Spleen (tissue), 11 donors: ENCODE measurements around the gene NDUFV2. TPM values are rescaled to one million over a fixed set of nuclear protein-coding genes. Genes with fewer than 3 reads are reported as not detected.

Source experiments
- DNase-seq: peaks from one replicate; pipeline ENCODE4 v3.0.0-alpha.2; 2020
- H3K27ac ChIP-seq, 8 donors: fragments of 200-600 bp; sonication (generic) in 7 of 8; 1 replicate in 4 of 8; 2 replicates in 4 of 8; pipeline versions ENCODE4 v1.5.0 to v1.8.0; 2016 to 2021; ENCODE audit warnings: inconsistent platforms in 4 of 8, mild to moderate bottlenecking in 4 of 8, moderate library complexity in 1 of 8
- H3K27me3 ChIP-seq, 7 donors: fragments of 200-600 bp; sonication (generic) in 6 of 7; replicated peaks in 1 of 7; 1 replicate in 4 of 7; 2 replicates in 3 of 7; pipeline versions ENCODE4 v1.5.0 to v1.8.0; 2016 to 2021; ENCODE audit warnings: inconsistent platforms in 3 of 7, mild to moderate bottlenecking in 1 of 7
- H3K36me3 ChIP-seq, 6 donors: fragments of 200-600 bp; sonication (generic) in 5 of 6; 1 replicate in 4 of 6; 2 replicates in 2 of 6; pipeline versions ENCODE4 v1.5.0 to v1.8.0; 2016 to 2021; ENCODE audit warnings: inconsistent platforms in 2 of 6
- H3K4me1 ChIP-seq, 6 donors: fragments of 200-600 bp; sonication (generic) in 5 of 6; 1 replicate in 3 of 6; 2 replicates in 3 of 6; pipeline versions ENCODE4 v1.5.0 to v1.8.0; 2016 to 2021; ENCODE audit warnings: inconsistent platforms in 3 of 6
- H3K4me3 ChIP-seq, 8 donors: fragments of 200-600 bp; sonication (generic) in 7 of 8; 1 replicate in 4 of 8; 2 replicates in 4 of 8; pipeline versions ENCODE4 v1.5.0 to v1.8.0; 2016 to 2021; ENCODE audit warnings: inconsistent platforms in 4 of 8, mild to moderate bottlenecking in 4 of 8, moderate library complexity in 2 of 8
- H3K9me3 ChIP-seq, 8 donors: fragments of 200-600 bp; sonication (generic) in 7 of 8; 1 replicate in 4 of 8; 2 replicates in 4 of 8; pipeline versions ENCODE4 v1.5.0 to v1.8.0; 2016 to 2021; ENCODE audit warnings: inconsistent platforms in 4 of 8
- CTCF ChIP-seq, 11 experiments: fragments of 200-600 bp in 7 of 11; fragments of 450-650 bp in 4 of 11; sonication (generic) in 4 of 11; IDR thresholded peaks in 8 of 11; conservative IDR thresholded peaks in 3 of 11; 1 replicate in 7 of 11; 2 replicates in 4 of 11; pipeline versions ENCODE4 v1.4.0 to v1.8.0; 2016 to 2021; ENCODE audit warnings: antibody characterized with exemption in 11 of 11, inconsistent platforms in 4 of 11, mild to moderate bottlenecking in 1 of 11
- POLR2A ChIP-seq, 3 donors: fragments of 450-650 bp; IDR thresholded peaks; one replicate each; pipeline ENCODE4 v1.5.1; 2017; ENCODE audit warnings: antibody characterized with exemption in 3 of 3, mild to moderate bottlenecking in 1 of 3
- POLR2AphosphoS5 ChIP-seq, 3 donors: sonication (generic); formaldehyde crosslinking; IDR thresholded peaks; one replicate each; pipeline ENCODE4 v1.5.1; 2017; ENCODE audit warnings: antibody characterized with exemption in 3 of 3
- WGBS, 5 donors: extraction: QIAGEN DNeasy Blood & Tissue Kit in 3 of 5; methylation state at CpG; one replicate each; pipeline versions ENCODE4 v1.1.5 to v1.1.7; 2013 to 2018; 5-methylcytosine and 5-hydroxymethylcytosine counted together
- intact Hi-C: fragments of 100-400 bp; cut with DNase I; formaldehyde crosslinking; loops from one replicate; pipeline ENCODE4 v1.15.0; 2023; ENCODE audit warnings: low total_unique reads
- polyA plus RNA-seq, 3 donors: library from polyadenylated mRNA; stranded (reverse); fragments of 200-250 nt; gene quantifications; one replicate each; pipeline ENCODE4 v1.2.1, GENCODE V29; 2013
- total RNA-seq, 7 donors: library from RNA; depleted of rRNA in 3 of 7; stranded (reverse); fragments of >200 nt in 3 of 7; fragmentation: NEBNext Ultra II Directional in 4 of 7; extraction: Animal tissue kit (Norgen Biotek cat#: 25700) in 4 of 7; gene quantifications; one replicate each; pipeline versions ENCODE4 v1.1.0 to v1.2.1, GENCODE V29; 2016 to 2021
- donor health status: healthy with polysubstance abuse.
- donor health status: DM: no; HTN: no; CAD: no; lungs with moderate emphysema.
- donor health status: DM: no; HTN: no; CAD: no.
- donor health status: Bipolar disorder and iron deficiency.
- donor health status: healthy.
- donor health status: DM: no; HTN: no; CAD: no.
- donor health status: DM: yes; HTN: yes; CAD: no.

Gene NDUFV2
- total and polyA plus RNA-seq, 10 donors, result 89.8 to 175 (median 101) TPM

DNA sequence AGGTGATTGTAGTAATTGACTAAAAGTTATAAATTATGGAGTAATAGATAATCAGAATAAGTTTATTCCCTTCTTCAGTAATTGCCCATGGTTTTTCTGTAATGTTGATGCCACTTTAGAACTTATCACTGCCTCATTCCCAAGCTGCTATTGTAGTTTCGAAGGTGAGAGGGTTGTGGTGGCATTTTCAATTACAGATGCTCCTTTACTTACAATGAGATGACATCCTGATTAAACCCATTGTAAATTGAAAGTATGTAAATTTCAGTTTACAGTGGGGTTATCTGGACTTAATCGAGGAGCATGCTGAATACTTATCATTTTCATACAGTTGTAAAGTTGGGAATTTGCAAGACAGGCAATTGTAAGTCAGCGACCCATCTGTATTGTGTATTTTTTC, 2.9 kb downstream of the NDUFV2 start:
- no peaks in the 10 kb centered on the region for H3K36me3 ChIP-seq
- intact Hi-C loops, result no loop called here
- peak overlapping the region in 5 of 8 donors; percentile 5 to 97 (median 95) for H3K27ac ChIP-seq
- TF ChIP-seq POLR2AphosphoS5 (IDR thresholded peaks at IDR 0.05), result no peak
- TF ChIP-seq CTCF (IDR thresholded peaks at IDR 0.05 in 8 of 11, conservative IDR thresholded peaks at IDR 0.05 in 3 of 11), result no peak
- TF ChIP-seq POLR2A (IDR thresholded peaks at IDR 0.05), result no peak
- H3K9me3 ChIP-seq, result no peaks in the 10 kb centered on the region
- H3K27me3 ChIP-seq, result no peaks in the 10 kb centered on the region
- no peak for DNase-seq
- peak overlapping the region in 5 of 8 donors; percentile 1 to 78 (median 72) for H3K4me3 ChIP-seq
- WGBS, 5 donors, result 51 to 66% (median 63%) methylated on average over 3 of the region's 3 CpGs
- peaks cover 61 to 91% (median 80%) of the 10 kb centered on the region in 6 donors for H3K4me1 ChIP-seq

DNA sequence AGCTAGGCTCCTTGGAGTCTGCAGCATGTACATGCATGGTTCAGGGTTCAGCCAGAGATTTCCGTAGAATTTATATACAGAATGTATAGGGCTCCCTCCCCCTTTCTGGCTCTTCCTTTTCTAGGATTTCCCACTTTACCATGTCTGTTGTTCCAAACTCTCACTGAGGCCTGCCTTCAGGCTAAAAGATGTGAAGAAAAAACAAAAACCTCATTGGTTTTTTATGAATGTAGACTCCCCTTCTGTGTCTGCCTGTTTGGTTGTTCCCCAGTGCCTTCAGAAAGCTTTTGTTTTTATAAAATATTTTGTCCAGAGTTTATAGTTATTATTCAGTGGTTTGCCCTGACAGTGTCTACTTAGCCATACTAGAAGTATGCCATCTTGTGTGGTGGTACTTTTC, 3.6 kb downstream of the NDUFV2 start:
- no peak for DNase-seq
- H3K27ac ChIP-seq, result peak overlapping the region in 5 of 8 donors; percentile 9 to 97 (median 95)
- no peaks in the 10 kb centered on the region for H3K9me3 ChIP-seq
- TF ChIP-seq CTCF (IDR thresholded peaks at IDR 0.05 in 8 of 11, conservative IDR thresholded peaks at IDR 0.05 in 3 of 11), result no peak
- no peaks in the 10 kb centered on the region for H3K27me3 ChIP-seq
- H3K4me1 ChIP-seq, result peaks cover 61 to 91% (median 84%) of the 10 kb centered on the region in 6 donors
- peak overlapping the region in 2 of 8 donors; percentile 74 to 78 for H3K4me3 ChIP-seq
- intact Hi-C loops, result no loop called here
- H3K36me3 ChIP-seq, result no peaks in the 10 kb centered on the region
- WGBS, 5 donors, result 69 to 80% (median 76%) methylated on average over 1 of the region's 1 CpG

- H3K4me1 ChIP-seq, result peaks cover 68 to 91% (median 85%) of the 10 kb centered on the region in 6 donors
Observed at GRCh38 chr18:9106800-9107584, 4.5 kb downstream of the NDUFV2 start.

More at GRCh38 chr18:9106800-9107584, 4.5 kb downstream of the NDUFV2 start:
- peak overlapping the region in 1 of 8 donors; percentile 22 for H3K4me3 ChIP-seq
- intact Hi-C loops, result no loop called here
- H3K9me3 ChIP-seq, result no peaks in the 10 kb centered on the region
- TF ChIP-seq POLR2A (IDR thresholded peaks at IDR 0.05), result no peak
- no peak for TF ChIP-seq CTCF (IDR thresholded peaks at IDR 0.05 in 8 of 11, conservative IDR thresholded peaks at IDR 0.05 in 3 of 11)
- WGBS, 5 donors, result 17 to 25% (median 23%) methylated on average over 4 of the region's 4 CpGs
- H3K27me3 ChIP-seq, result no peaks in the 10 kb centered on the region
- no peak for DNase-seq
- peak overlapping the region in 5 of 8 donors; percentile 2 to 96 (median 37) for H3K27ac ChIP-seq
- H3K36me3 ChIP-seq, result no peaks in the 10 kb centered on the region
